GM21515 (cell line): ENCODE measurements around the gene GAS6.

ENCODE experiments used
- ATAC-seq: cut with Tn5 transposase; IDR thresholded peaks from one replicate; pipeline ENCODE4 v1.9.1; 2021; ENCODE audit not compliant: unreplicated experiment

The GAS6 gene

DNA sequence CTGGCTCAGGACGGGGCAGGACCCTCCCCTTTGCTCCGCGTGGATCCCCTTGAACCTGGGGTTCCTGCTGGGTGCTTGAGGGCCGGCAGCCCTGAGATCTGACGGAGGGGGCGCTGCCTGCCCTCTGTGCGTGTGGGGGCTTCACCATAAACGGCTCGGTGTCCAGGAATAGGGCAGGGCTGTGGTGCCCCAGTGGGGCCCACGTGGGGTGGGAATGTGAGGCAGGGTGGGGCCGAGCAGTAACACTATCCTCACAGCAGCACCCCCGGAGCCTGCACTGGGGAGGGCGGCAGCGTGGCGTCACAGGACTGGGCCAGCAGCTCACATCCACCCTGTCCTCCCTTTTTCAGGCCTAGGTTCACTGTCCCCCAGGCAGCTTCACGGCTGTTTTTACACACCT, 38.0 kb downstream of the GAS6 start:
- ATAC-seq, result no peak

GRCh38 chr13:113823771-113824170, 40.1 kb downstream of the GAS6 start:
- no peak for ATAC-seq

- no peak for ATAC-seq
These were observed 40.7 kb downstream of the GAS6 start for GRCh38 chr13:113822956-113823744.

GRCh38 chr13:113822266-113822665, 41.6 kb downstream of the GAS6 start:
- no peak for ATAC-seq

DNA sequence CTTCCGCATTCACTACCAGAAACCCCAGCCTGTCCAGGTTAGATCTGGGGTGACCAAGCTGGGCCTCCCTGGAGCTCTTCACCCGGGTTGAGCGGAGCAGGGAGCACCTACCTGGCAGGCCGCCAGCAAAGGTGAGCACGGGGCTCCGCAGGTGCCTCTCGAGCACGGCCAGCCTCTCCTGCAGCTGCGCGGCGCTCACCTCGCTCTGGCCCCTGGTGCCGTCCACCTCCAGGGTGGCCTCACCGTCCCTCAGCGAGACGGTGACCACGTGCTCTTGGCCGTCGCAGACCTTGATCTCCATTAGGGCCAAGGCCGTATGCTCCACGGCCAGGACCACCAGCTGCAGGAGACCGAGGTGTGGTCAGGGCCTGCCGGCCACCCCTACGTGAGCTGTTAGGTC, 42.0 kb downstream of the GAS6 start:
- no peak for ATAC-seq

DNA sequence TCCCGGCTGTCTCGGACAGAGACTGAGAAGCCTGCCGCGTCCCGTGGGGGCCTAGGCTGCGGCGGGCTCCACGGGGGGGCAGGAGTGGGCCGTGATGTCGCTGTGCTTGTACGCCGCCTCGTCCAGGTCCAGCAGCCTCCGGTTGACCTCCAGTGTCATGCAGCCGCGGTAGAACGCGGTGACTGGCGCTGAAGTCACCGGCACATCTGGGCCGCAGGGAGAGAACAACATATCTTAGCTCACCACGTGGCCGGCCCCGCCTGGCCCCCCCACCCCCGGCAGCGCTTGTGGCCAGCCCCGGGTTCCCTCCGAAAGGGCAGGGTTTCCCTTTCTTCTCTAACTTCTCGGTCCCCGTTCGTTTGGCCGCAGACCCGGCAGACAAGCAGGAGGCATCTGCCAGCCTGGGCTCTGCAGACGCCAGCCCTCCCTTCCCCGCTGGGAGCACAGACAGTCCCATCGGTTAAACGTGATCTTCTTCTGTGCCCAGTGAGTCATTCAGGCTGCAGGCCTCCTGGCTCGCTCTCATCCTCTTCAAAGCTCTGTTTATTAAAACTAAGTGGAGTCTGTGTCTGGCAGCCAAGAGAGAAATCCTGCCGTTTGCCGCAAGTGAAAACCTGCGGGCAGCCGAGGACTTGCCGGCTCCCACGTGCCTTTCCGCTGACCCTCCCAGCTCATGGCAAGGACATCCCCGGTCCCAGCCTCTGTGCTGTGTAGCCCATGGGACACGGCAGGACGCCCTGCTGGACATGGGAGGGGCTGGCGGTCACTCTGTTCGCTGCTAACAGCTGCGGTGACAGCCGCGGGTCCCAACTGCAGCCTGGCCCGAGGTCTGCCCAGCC, 42.8 kb downstream of the GAS6 start:
- ATAC-seq, result no peak

DNA sequence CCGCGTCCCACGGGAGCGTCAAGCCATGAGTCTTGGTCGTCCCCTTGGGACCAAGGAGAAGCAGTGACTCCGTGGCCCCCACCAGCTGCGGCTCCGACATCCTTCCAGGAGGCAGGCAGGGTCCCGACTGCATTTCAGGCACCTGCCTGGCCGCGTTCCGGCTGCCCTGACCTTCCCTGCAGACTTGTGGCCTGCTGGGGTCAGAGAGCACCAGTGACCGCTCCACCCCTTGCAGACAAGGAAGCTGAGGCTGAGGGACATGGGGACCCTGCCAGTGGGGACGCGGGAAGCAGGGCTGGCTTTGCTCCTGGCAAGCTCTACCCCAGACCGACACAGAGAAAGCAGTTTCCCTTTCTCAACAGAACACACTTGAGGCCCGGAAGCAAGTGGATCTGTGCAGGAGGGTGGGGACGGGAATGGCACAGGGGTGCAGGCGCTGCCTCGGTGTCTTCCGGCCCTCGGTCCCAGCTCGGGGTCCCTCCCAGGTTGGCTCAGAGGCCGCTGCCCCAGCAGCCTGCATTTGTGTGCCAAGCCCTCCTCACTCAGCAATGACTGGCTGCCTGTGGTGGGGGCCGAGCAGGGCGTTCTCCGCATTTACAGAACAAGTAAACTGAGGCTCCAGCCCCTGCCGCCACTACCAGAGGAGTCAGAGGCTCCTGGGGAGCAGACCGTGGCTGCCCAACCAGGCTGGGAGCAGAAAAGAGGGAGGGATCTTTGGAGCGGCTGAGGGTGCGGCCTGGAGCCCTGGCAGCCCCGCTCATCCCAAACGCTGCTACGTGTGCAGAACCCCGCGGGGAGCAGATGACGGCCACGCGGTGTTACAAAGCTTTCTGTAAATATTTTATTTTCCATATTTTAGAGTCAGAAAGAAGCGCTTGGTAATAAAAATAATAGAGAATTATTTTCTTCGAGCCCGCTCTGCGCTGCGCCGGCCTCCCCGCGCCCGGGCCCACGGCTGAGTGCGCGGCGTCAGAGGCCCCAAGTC, 43.9 kb downstream of the GAS6 start:
- no peak for ATAC-seq

- ATAC-seq, result no peak
These were observed 44.5 kb downstream of the GAS6 start for GRCh38 chr13:113819341-113819730.

DNA sequence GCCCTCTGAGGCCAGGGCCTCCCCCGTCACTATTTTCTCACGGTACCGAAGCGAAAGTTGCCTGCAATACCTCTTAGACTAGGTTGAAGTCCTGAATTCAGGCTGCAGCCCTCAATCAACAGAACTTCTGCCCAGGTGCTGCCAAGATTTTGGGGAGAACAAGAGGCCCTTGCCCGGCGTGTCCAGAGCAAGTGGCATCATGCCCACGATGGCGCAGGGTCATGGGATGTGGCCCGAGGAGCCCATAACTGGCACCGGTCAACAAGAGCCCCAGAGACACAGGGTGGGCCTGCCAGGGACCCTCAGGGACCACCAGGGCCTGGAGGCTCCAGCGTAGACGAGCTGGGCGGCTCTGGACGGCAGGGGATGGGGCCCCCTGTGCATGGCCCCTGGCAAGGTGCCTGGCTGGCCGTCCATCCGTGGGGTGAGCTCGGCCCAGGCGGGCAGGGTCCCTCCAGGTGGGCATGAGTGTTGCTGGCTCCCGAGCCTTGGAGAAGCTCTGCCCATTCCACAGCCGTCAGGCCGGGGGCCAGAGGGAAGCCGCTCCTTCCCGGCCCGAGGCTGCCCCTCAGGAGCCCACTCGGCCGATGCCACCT, 45.1 kb downstream of the GAS6 start:
- no peak for ATAC-seq

DNA sequence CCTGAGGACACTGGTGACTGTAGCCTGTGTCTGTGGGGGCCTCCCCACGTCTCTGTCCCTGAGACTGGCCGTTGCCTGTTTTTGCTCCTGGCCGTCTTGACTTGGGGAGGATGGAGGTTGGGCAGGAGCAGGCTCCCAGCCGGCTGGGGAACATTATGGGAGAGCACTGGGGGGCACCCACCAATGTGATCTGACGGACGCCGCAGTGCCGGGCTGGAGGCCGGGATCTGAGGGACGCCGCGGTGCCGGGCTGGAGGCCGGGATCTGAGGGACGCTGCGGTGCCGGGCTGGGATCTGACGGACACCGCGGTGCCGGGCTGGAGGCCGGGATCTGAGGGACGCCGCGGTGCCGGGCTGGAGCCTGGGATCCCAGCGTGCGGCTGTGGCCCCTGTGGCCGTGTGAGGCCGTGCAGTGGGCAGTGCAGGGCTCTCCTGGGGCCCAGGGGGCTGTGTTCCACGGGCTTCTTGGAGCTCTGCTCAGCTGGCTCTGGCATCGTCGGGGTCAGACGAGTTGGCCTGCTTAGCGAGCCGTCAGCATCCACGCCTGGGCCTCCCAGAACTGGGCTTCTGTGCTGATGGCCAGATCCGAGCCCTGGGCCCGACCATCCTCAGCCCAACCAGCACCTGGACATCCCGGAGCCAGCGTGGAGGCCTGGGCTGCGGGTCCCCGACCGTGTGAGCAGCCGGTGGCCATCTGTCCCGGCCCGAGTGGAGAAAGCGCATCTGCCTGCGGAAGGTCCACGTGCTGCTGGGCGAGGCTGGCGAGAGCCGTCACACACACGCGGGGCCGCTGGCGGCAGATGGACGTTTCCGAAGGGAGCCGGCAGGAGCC, 45.8 kb downstream of the GAS6 start:
- ATAC-seq, result no peak

- peak; percentile 63 for ATAC-seq
These were observed 46.7 kb downstream of the GAS6 start for GRCh38 chr13:113816946-113817859.

- ATAC-seq, result no peak
These were observed 47.5 kb downstream of the GAS6 start for GRCh38 chr13:113816254-113816929.

DNA sequence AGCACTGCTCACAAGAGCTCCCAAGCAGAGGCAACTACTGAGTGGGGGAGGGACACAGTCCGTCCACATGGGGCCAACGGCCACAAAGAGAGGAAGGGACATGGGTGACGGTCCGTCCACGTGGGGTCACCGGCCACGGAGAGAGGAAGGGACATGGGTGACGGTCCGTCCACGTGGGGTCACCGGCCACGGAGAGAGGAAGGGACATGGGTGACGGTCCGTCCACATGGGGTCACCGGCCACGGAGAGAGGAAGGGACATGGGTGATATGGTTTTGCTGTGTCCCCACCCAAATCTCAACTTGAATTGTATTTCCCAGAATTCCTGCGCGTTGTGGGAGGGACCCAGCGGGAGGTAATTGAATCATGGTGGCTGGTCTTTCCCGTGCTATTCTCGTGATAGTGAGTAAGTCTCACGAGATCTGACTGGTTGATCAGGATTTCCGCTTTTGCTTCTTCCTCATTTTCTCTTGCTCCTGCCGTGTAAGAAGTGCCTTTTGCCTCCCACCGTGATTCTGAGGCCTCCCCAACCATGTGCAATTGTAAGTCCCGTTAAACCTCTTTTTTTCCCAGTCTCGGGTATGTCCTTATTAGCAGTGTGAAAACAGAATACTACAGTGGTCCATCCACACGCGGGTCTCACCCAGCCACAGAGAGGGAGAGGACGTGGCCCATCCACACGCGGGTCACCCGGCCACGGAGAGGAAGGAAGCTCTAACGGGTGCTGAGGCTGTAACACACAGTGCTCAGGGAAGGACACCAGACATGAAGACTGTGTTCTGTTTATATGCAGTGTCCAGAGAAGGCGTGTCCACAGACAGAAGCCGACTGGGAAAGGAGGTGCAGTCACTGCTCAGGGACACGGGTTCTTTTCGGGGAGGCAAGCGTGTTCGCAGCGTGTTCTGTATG, 48.5 kb downstream of the GAS6 start:
- no peak for ATAC-seq

DNA sequence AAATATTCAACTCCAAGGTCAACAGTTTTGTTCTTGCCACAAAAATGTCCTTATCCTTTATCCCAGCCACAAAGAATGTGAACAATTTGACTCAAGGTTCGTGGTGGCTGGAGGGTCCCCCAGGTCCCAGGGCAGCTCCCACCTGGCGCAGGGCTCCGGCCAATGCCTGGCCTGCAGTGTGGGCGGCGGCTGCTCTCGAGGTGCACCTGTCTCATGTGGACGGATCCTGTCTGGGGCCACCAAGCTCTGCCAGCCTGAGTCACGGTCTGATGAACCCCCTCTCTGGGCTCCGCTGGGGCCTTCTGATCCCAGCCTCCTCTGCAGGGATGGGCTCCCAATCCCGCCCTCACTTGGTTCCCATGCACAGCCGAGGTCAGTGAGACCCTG, 49.4 kb downstream of the GAS6 start:
- no peak for ATAC-seq

DNA sequence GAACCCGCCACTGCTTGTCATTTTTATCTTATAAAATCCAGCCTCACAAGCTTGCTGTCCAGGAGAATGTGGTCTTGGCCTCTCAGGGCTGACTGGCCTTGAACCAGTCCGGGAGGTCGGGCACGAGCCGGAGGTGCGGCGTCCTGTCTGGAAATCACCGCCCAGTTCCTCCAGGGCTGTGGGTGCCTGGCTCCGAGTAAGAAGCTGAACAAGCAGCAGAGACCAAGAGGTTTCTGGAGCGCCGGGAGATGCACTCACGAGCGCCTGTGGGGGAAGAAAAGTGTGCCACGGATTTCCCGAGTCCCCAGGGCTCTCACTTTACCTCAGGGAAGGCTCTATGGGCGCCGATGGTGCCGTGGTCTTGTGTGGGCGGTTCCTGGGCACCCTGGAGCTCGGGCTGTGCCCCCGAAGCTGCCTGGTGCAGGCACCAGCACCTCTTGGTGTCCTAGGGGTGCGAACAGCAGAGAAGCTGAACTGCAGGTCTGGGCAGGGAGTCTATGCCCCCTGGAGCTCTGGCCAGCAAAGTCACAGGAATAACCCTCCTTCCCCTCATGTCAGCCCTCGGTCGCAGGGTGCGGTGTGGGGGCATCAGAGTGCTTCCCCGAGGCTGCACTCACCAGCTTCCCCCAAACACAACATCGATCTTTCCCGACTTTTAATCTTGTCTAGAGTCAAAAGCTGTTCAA, 50.0 kb downstream of the GAS6 start:
- no peak for ATAC-seq

- no peak for ATAC-seq
These were observed 50.7 kb downstream of the GAS6 start for GRCh38 chr13:113813070-113813748.
